ENCODE data around the gene OTX2. TPM values are rescaled to one million over a fixed set of nuclear protein-coding genes. Genes with fewer than 3 reads are reported as not detected.

The OTX2 gene
- total and polyA plus RNA-seq, 2 of the 13 experiments (the other 11 are each of a cell fraction or from before 2014, with no cell fraction given): not detected

DNA sequence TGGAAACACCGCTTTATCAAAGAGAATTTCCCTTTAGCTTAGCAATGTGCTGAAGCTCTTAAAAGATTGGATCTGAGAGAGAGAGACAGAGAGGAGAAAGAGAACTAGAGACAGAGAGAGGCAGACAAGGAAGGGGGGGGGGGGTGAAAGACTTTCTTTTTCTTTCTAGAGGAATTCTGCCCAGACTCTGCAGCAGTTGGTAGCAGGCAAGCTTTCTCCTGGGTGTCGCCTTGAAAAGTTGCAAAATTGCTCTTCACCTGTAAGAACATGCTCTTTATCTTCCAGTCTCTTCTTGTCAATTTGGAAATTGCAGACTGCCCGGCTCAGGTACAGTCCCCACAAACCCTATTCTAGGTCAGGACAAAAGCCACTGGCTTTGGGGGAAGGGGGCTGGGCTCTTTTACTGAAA lies 2.9 kb upstream of the OTX2 start (continued):
- TF ChIP-seq, protein P1, sequence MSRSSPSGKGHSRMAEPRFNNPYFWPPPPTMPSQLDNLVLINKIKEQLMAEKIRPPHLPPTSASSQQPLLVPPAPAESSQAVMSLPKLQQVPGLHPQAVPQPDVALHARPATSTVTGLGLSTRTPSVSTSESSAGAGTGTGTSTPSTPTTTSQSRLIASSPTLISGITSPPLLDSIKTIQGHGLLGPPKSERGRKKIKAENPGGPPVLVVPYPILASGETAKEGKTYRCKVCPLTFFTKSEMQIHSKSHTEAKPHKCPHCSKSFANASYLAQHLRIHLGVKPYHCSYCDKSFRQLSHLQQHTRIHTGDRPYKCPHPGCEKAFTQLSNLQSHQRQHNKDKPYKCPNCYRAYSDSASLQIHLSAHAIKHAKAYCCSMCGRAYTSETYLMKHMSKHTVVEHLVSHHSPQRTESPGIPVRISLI (CRISPR knock-in tag; IDR thresholded peaks at IDR 0.05; ENCODE audit: borderline replicate concordance): no peak
- TF ChIP-seq SP4 (CRISPR knock-in tag; IDR thresholded peaks at IDR 0.05): no peak
- TF ChIP-seq, protein P2, sequence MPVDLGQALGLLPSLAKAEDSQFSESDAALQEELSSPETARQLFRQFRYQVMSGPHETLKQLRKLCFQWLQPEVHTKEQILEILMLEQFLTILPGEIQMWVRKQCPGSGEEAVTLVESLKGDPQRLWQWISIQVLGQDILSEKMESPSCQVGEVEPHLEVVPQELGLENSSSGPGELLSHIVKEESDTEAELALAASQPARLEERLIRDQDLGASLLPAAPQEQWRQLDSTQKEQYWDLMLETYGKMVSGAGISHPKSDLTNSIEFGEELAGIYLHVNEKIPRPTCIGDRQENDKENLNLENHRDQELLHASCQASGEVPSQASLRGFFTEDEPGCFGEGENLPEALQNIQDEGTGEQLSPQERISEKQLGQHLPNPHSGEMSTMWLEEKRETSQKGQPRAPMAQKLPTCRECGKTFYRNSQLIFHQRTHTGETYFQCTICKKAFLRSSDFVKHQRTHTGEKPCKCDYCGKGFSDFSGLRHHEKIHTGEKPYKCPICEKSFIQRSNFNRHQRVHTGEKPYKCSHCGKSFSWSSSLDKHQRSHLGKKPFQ (CRISPR knock-in tag; IDR thresholded peaks at IDR 0.05; ENCODE audit: insufficient replicate concordance): no peak
- TF ChIP-seq, protein P3, sequence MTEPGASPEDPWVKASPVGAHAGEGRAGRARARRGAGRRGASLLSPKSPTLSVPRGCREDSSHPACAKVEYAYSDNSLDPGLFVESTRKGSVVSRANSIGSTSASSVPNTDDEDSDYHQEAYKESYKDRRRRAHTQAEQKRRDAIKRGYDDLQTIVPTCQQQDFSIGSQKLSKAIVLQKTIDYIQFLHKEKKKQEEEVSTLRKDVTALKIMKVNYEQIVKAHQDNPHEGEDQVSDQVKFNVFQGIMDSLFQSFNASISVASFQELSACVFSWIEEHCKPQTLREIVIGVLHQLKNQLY (CRISPR knock-in tag; IDR thresholded peaks at IDR 0.05): no peak

DNA sequence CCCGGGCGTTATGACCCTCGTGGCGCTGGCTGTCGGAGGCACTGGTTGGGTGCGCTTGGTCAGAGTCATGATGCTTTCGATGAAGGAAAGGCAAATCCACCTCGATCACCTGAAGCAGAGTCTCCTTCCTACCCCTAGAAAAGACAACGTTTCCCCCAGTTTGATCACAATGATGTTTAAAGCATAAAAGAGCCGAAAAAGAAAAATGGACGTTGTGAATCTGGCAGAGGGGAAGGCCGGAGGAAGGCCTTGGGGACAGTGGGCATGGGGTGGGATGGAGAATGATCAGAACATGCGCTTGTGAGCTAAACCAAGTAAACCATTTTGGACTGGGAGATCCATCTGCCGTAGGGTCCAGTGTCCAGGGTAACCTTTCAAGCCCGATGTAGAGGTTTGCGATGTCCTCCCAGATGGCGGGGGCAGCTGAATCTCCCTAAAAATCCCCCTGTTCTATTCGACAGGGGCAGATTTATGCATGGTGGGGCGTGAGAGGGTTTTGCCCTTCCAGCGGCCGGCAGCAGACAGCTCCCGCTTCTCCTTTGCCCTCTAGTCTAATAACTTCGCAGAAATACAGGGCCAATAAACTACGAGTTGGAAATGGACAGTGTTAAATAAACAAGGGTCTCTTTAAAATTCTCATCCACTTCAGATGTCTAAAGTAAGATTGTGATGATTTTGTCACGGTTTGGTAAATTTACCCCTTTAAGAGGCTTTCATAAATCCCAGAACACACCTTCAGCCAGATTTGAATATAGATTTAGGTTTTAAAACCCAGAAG lies 2.3 kb upstream of the OTX2 start:
- POLR2A ChIA-PET: no interaction called here
- 0 out of 2 replicates have a peak, but pooled peaks have one; percentile 69 for TF ChIP-seq EZH2 (conservative IDR thresholded peaks at IDR 0.05; ENCODE audit: low read depth, low read length)
- TF ChIP-seq HNF4A (CRISPR knock-in tag; IDR thresholded peaks at IDR 0.05): no peak

More for the DNA sequence above, 2.3 kb upstream of the OTX2 start:
- ATAC-seq (no peak), DNase-seq (ENCODE audit: low spot score) (no peak), FAIRE-seq (no peak)
- CTCF ChIA-PET (ENCODE audit: low intra/inter-chr PET ratio, low total read pairs): no interaction called here
- H3K4me2 ChIP-seq (ENCODE audit: low read depth, low read length): no peak overlapping the region
- no peaks in the 10 kb centered on the region for H4K20me1 ChIP-seq (ENCODE audit: insufficient read depth, low read length)
- in situ Hi-C loops (cut with HindIII; ENCODE audit: extremely low pct_ligation_motif_present, low pct_unique_long_range_greater_than_20kb) (no loop called here), intact Hi-C loops (cut with micrococcal nuclease; ENCODE audit: unreplicated experiment) (no loop called here)
- H3K27ac ChIP-seq (ENCODE audit: extremely low read length, insufficient read depth, low read length): no peak overlapping the region
- 27% methylated on average over 25 of the region's 25 CpGs for WGBS (ENCODE audit: low lambda C conversion rate)
- H3K4me1 ChIP-seq (ENCODE audit: insufficient read depth, low read length): no peaks in the 10 kb centered on the region
- no peaks in the 10 kb centered on the region for H3K79me2 ChIP-seq (ENCODE audit: insufficient read depth, low read length)
- H3K27me3 ChIP-seq (ENCODE audit: control insufficient read depth in 1 of 2, insufficient read depth in 2 of 2, low read length in 2 of 2): peaks cover 7 to 42% of the 10 kb centered on the region in 2 experiments
- H3K9ac ChIP-seq (ENCODE audit: insufficient read depth, low read depth, low read length): no peak overlapping the region
- no peak overlapping the region for H2AFZ ChIP-seq (ENCODE audit: low read length)
- no peaks in the 10 kb centered on the region for H3K9me3 ChIP-seq (ENCODE audit: low read length)
- H3K4me3 ChIP-seq (replicated peaks in 1 of 3; ENCODE audit: insufficient read depth in 1 of 3, low read depth in 2 of 3, low read length in 3 of 3): no peak overlapping the region
- BruUV-seq (replicated peaks): no TSS peak
- H3K36me3 ChIP-seq (replicated peaks in 1 of 2; ENCODE audit: control insufficient read depth in 1 of 2, insufficient read depth in 2 of 2, low read length in 2 of 2): no peaks in the 10 kb centered on the region

All from HepG2 (cell line).